ENCODE measurements around the gene RCN2.

DNA sequence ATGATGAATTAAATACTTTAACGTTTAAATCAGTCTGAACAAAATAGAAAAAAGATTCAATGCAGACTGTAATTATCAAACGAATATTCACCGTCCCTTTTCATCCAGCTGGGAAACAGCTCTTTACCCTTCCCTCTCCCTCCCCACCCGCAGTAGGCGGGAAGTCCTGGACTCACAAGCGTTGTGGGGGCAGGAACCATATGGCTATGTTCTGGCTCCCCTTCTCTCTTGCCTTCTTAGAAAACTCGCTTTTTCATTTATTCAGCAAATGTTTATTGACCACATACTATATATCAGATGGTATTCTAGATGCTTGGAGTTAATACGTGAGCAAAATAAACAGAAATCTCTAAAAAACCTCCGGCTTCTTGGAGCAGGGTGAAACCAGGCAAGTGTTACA is 25.7 kb upstream of the RCN2 start:
- no peak for TF ChIP-seq EZH2 (IDR thresholded peaks at IDR 0.05; ENCODE audit: low read length, unreplicated experiment)
- TF ChIP-seq, protein P1, sequence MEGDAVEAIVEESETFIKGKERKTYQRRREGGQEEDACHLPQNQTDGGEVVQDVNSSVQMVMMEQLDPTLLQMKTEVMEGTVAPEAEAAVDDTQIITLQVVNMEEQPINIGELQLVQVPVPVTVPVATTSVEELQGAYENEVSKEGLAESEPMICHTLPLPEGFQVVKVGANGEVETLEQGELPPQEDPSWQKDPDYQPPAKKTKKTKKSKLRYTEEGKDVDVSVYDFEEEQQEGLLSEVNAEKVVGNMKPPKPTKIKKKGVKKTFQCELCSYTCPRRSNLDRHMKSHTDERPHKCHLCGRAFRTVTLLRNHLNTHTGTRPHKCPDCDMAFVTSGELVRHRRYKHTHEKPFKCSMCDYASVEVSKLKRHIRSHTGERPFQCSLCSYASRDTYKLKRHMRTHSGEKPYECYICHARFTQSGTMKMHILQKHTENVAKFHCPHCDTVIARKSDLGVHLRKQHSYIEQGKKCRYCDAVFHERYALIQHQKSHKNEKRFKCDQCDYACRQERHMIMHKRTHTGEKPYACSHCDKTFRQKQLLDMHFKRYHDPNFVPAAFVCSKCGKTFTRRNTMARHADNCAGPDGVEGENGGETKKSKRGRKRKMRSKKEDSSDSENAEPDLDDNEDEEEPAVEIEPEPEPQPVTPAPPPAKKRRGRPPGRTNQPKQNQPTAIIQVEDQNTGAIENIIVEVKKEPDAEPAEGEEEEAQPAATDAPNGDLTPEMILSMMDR (conservative IDR thresholded peaks at IDR 0.05; ENCODE audit: low read depth, low read length) = no peak
- TF ChIP-seq EZH2phosphoT487 (IDR thresholded peaks at IDR 0.05; ENCODE audit: borderline replicate concordance, low read length) = no peak
